HG03575 (cell line): ENCODE measurements around the gene BCDIN3D.
"Not testable (repeated sequence)": the region's sequence is repeated elsewhere in the genome, so short reads cannot be mapped to it uniquely, and the experiment has no call there.

Experiments
- ATAC-seq: cut with Tn5 transposase; IDR thresholded peaks from one replicate; pipeline ENCODE4 v1.9.1; 2021; ENCODE audit not compliant: unreplicated experiment, insufficient number of reproducible peaks, low FRiP score; ENCODE audit errors: extremely low read depth

Gene BCDIN3D

DNA sequence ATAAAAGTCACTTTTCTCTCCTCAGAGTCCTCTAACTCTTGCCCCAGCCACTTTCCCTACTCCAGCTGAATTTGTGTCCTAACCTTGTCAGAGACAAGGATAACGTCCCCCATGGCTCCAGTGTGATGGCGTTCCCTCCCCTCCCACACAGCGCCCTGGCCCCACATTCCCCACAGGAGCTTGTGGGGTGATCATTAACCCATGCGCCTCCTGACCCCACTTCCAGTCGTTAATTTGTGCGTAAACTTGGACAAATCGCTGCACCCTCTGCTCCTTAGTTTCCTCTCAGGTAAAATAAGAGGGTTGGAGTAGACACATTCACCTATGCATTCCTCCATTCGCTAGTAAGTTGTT, 22.9 kb upstream of the BCDIN3D start:
- ATAC-seq: no peak

DNA sequence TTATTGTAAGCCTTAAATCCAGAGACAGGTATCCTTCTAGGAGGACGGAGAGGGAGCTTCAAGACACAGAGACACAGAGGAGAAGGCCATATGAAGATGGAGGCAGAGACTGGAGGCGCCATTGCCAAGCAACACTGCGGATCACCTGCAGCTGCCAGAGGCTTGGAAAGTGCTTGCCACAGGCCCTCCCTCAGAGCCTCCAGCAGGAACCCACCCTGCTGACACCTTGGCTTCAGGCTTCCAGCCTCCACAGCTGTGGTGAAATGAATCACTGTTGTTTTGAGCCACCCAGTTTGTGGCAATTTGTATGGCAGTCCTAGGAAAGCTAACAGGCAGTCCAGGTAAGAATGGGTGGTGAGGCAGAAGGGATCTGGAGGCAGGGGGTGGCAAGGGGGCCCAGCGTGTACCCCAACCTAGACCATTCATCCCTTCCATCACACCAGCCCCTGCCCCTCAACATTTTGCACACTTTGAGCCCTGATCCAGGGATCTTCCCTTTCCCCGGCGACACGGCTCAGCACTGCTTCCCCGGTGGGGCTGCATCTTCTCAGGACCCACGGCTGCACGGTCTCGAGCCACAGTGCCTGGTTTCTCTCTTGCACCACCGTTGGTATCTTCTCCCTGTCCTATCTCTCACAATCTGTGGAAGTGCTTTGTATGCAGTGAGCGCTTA, 22.3 kb upstream of the BCDIN3D start:
- no peak for ATAC-seq

DNA sequence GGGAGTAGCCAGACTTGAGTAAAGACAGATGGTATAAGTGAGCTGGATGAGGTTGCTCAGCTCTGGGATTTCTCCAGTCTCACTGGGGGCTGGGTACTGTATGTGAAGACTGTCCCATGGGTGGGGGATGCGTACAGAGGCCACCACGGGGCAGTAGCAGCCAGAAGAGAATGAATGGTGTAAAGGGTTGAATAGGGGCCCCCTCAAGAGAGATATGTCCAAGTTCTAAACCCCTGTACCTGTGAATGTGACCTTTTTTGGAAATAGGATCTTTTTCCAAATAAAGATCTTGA, 21.8 kb upstream of the BCDIN3D start:
- no peak for ATAC-seq

DNA sequence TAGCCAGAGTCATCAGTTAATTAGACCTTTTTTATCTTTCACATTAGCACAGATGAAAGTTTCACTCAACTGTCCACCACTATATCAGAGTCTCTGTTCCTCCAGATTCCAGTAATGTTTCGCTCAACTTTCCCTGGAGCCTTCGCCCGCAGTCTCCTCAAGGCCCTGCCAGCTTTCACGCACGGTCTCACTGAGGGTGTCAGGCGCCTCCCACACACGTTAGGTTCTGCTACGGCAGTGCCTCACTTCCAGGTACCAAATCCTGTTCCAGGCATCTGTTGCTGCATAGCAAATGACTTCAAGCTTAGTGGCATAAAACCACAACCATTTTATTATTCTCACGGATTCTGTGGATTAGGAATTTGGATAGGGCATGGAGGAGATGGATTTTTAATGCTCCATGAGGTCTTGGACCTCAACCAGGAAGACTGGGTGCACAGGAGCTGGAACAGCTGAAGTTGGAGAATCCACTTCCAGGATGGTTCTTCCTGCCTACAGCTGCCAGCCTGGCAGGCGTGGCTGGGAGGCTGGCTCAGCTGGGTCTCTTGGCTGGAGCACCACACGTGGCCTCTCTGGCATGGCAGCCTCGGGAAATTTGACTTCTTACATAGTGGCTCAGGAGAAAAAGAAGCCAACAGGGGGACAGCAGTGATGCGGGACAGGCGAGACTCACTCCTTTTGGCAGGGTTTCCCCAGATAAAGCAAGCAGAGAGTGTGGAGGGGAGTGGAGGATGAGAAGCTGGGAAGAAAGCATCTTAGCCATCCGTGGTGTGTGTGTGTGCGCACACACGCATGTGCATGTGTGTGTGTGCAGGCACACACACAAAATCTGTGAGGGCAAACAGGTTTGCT, 21.3 kb upstream of the BCDIN3D start:
- ATAC-seq: no peak

DNA sequence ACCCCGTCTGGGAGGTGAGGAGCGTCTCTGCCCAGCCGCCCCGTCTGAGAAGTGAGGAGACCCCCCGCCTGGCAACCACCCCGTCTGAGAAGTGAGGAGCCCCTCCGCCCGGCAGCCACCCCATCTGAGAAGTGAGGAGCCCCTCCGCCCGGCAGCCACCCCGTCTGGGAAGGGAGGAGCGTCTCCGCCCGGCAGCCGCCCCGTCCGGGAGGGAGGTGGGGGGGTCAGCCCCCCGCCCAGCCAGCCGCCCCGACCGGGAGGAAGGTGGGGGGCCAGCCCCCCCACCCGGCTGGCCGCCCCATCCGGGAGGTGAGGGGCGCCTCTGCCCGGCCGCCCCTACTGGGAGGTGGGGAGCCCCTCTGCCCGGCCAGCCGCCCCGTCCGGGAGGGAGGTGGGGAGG, 18.0 kb upstream of the BCDIN3D start:
- ATAC-seq: not testable (repeated sequence)

DNA sequence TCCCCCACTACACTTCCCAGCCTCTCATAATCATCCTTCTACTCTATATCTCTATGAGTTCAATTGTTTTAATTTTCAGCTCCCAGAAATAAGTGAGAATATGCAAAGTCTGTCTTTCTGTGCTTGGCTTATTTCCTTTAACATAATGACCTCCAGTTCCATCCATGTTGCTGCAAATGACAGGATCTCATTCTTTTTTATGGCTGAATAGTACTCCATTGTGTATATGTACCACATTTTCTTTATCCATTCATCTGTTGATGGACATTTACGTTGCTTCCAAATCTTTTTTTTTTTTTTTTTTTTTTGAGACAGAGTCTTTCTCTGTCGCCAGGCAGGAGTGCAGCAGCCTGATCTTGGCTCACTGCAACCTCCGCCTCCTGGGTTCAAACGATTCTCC, 13.0 kb upstream of the BCDIN3D start:
- ATAC-seq: not testable (repeated sequence)

DNA sequence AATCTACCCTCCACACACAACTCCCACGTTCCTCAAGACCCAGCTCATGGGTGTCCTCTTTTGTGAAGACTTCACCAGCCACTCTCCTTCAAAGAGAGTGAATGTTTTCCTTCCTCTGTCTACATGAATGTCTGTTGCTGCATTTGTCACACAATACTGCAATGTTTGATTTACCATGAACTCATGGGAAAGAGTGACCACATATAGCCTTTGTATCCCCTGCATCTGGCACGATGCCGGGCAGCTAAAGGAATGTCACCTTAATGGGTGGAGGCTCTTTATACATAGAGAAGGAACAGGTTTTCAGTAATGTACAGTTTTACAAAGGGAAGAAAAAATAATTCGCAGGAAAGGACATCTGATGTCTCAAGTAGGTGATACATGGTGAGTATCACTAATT, 12.1 kb upstream of the BCDIN3D start:
- ATAC-seq: no peak

DNA sequence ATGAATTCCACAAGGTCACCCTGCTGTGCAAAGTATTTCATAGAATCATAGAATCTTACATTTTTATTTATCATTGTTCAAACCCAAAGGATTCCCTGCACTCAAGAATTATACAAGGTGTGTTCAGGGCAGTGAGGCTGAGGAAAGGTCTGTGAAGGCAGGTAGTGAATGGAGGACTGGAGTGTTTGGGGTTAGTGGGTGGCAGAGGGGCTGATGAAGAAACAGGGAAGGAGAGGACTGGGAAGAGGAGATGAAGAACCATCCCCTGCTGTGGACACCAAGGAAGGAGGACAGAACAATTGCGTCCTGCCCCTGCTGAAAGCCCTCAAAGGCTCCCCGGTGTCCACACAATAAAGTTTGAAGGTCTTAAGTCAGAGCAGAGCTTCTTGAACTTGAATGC, 10.8 kb upstream of the BCDIN3D start:
- no peak for ATAC-seq

DNA sequence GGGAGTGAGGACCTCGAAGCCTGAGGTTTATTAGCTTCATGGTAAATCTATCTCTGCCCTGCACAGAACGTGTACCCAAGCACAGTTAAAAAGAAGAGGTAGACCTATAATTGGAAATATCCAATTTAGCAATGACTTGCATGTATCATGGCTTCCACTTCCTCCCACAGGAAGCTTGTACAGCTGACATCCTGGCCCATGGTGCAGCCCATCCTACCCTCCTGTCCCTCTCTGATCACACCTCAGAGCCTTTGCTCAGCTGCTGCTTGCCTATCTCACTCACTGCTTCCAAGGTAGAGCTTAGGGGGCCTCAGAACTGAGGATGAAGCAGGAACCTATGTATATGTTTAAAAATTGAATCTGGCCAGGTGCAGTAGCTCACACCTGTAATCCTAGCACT, 4.3 kb upstream of the BCDIN3D start:
- ATAC-seq: no peak

DNA sequence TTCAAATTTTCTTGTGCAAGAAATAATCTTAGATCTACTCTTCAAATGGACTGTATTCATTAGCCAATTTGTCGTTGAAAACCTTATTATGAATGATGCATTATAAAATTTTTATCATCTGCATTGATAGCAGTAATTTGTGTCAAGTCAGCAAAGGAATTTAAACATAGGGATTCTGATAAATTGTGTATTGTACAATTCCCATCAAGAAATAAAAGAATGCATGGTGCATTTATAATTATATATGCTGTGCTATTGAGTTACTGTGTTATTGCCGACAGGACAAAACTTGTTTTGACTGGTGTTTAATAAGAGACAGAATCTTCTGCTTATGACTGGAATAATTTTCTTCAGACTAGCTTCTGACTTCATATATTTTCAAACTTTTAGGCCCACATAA, 3.1 kb upstream of the BCDIN3D start:
- ATAC-seq: no peak

DNA sequence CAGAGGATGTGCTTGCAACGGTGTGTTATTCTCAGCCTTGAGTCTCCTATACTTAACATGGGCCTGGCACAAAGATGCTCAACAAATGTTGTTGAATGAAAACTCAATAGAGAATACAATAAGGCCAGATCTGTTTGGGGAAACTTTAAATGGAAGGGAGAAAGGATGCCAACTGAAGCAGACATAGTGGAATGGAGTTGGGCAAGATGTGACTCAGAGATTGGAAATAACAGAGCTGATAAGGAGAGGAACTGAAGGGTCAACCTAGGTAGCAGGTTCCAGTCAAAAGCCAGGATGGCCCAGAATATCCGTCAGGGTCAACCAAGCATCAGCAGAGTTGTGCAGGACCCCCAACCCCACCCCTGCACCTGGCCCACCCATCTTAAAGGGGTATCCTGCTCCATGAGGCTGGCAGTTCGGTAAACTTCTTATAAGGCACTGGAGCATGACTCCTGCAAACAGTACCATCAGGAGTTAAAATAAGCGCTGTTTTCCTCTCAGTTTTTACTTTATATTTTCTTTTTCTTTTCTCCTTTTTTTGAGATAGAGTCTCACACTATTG, 1.1 kb upstream of the BCDIN3D start:
- no peak for ATAC-seq

DNA sequence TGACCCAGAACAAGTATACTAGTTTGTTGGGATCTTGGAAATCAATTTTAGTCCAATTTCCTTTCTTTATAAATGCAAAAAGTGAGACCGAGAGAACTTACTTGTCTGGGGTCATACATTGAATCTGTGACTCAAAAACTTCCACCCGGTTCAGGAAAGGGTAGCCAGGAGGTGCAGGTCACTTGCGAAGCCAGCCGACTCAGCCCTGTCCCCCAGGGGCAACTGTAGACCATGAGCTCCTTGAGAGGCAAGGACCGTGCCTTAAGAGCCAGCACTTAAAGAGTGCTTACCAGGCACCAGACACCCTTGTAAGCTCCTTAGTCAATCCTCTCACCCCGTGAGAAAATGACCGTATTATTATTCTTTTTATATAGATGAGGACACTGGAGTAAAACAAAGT, 505 bp upstream of the BCDIN3D start:
- ATAC-seq: no peak

DNA sequence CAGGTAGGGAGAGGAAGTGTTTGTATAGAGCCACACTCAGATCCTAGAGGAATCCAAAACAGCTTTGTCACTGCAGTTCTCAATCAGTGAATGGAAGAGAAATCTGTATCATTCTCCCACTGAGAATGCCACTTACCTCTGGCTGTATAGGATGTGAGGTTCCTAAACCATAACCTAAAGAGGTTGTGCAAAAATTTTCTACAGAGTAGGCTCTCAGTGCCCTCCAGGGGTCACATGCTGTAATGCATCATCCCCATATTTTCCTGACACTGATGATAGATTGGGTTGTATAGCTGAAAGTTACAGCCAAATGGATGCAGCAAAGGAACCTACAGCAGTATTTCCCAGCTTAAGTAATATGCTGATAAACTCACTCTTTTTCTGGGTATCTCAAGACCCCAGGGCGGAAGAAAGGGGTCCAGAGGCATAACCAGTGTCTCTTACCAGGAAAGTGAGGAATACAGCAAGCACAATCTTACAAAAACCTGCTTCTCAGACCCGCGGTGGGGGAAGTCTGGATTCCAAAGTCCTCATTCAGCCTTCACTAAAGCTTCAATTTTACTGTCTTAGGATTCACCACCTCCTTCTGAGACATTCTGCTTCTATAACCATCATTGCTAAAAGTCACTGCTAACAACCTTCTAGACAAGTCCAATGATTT, 3.8 kb downstream of the BCDIN3D start:
- no peak for ATAC-seq

DNA sequence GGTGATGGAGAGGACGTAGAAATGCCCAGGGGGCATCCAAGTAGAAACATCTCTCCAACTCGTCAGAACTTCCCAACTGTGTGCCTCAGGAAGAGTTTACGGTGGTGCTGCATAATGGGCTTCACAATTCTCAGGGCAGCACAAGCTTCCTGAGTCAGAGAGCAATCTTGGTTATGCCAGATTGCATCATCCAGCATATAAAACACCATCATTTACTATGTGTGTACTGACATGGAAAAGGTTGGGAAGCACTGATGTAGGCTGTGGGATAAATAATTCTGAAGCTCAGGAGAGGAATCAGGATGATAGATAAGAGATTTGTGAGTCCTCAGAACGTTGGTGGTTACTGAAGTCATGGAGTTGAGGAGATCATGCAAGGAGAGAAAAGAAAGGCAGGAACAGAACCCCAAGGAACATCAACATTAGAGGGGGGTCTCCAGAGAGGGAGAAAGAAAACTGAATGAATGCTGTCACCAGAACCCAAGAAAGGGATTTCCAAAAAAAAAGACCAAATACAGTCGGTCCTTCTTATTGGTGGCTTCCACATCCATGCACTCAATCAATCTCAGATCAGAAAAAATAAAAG, 10.0 kb downstream of the BCDIN3D start:
- ATAC-seq: no peak

DNA sequence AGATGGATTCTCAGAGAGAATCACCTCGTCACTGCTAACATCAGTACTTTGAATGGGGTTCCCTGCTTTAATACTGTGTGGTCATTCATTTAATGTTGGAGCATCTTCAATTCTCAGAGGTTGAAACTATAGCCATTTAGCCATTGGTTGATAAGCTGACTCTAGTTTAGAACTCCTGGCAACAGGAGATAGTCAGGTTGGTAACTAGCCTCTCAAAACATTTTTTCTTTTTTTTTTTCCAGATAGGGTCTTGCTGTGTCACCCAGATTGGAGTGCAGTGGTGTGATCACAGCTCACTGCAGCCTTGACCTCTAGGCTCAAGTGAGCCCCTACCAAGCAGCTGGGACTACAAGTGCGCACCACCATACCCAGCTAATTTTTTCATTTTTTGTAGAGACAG, 11.2 kb downstream of the BCDIN3D start:
- ATAC-seq: no peak

DNA sequence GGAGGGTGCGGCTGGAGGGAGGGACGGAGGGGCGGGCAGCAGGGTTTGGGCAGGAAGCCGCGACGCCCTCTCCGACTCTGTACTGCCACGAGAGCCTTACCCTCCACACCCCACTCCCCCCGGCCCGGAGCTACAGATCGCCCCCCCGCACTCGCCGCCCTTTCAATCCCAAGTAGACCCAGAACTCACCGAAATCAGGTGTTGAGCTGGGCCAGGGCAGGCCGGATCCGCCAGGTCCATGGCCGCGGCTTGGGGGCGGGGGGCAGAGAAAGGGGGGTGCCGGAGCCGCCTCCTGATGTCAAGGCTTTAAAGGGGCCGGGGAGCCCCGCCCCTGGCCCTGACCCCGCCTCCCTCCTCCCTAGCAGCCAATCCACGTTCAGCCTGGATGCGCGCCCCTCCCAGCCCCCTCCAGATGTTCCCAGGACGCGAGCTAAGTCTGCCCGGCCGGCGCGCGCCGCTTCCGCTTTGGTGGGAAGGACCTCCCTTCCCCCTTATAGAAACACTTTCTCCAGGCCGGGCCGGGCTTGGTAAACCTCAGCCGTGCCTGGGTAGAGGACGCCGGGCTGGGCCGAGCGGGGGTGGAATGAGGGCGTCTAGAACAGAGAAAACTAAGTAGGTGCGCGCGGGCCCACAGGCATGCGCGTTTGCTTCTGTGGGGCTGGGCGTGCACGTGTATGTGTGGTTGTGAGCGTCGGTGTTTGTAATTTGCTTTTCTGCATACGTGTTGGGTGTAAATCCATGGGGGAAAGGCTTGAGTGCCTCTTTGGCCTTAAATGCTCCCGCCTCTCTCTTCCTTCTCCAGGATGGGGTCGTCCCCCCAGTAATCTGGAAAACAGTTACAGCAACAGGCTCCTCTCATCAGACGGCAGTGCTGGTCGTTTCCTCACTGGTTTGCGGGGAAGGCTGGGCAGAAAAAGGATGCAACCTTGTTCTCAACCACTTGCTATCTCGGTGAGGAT, 14.5 kb downstream of the BCDIN3D start, which contains the start of gene NCKAP5L:
TSS of gene NCKAP5L (minus strand) at position 281 of the 959 bp plus-strand sequence. CDS start 24,369 bp downstream, outside the sequence.
- ATAC-seq: no peak

DNA sequence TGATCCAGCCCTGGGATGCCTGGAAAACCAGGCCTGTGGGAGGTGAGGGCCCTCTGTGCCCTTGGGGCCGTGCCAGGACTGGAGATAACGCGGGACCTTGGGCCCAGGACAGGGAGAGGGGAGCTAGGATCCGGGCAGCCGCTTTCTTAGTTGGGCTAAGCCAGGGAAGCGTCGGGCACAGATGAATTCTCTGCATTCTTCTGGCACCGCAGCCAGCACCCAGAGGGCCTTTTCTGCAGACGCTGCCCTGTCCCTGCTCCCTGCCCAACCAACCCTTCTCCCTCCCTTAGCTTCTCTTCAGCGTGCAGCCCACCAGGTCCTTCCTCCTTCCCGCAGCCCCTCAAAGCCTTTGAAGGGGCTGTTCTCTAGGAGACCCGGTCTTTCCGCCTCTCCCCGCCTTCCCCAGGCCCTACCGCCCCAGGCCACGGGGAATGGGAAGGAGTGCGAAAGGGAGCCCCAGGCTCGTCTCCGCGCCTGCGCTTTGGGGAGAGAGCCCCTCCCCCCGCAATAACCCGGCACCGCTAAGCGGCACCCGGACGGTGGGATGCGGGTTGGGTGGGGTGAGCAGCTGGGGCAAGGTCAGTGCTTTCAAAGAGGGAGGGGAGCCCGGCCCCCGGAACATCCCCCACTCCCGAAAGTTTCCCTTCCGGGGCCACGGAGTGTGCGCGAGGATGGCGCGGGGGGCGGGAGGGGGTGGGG, 15.4 kb downstream of the BCDIN3D start:
- ATAC-seq: no peak

DNA sequence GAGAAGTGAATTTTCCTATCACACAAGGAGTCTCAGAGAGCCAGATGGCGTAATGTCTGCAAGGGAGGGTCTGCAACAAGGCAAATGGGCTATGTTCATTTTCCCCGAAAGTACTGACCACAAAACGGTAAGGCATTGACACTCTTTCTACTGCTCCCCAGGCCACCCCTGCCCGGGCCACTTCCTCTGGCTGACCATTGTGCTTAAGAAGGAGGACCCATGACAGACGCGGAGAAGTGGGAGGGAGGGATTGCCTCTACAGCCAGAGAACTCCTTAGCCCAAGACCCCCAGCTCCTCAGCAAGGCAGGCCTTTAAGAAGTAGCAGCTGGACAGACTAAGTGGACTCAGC, 15.9 kb downstream of the BCDIN3D start:
- ATAC-seq: no peak
